Right atrium auricular region (tissue), 2 donors: ENCODE data around the gene S1PR4. TPM values are rescaled to one million over a fixed set of nuclear protein-coding genes. Genes with fewer than 3 reads are reported as not detected.

Experiments
- DNase-seq: peaks from one replicate; pipeline ENCODE4 v3.0.0-alpha.2; 2019; ENCODE audit warnings: low spot score
- H3K27ac ChIP-seq, 2 donors: fragments of 200-600 bp; sonication (generic); 1 replicate in 1 of 2; 2 replicates in 1 of 2; pipeline ENCODE4 v1.5.1; 2016 to 2019
- H3K27me3 ChIP-seq, 2 donors: fragments of 200-600 bp; sonication (generic); one replicate each; pipeline versions ENCODE4 v1.5.1 to v1.6.0; 2017 to 2019
- H3K36me3 ChIP-seq: fragments of 200-600 bp; sonication (generic); one replicate; pipeline ENCODE4 v1.5.1; 2016
- H3K4me1 ChIP-seq, 2 donors: fragments of 200-600 bp; sonication (generic); one replicate each; pipeline versions ENCODE4 v1.5.1 to v1.6.0; 2017 to 2019
- H3K4me3 ChIP-seq, 2 donors: fragments of 200-600 bp; sonication (generic); 1 replicate in 1 of 2; 2 replicates in 1 of 2; pipeline ENCODE4 v1.5.1; 2017 to 2019; ENCODE audit warnings: mild to moderate bottlenecking in 1 of 2, moderate library complexity in 1 of 2
- H3K9me3 ChIP-seq, 2 donors: fragments of 200-600 bp; sonication (generic); one replicate each; pipeline ENCODE4 v1.5.1; 2019
- total RNA-seq, 2 donors: library from RNA; depleted of rRNA; stranded (reverse); fragments of >200 nt; gene quantifications; one replicate each; pipeline ENCODE4 v1.1.0, GENCODE V29; 2016
- TF ChIP-seq, protein P1 (sequence below), 2 donors: fragments of 200-600 bp; sonication (generic); IDR thresholded peaks; one replicate each; pipeline ENCODE4 v1.5.1; 2019; ENCODE audit warnings: antibody characterized with exemption in 2 of 2

S1PR4 gene
- total RNA-seq, 2 donors from 2014 or later, result 0.48 to 0.94 TPM

GRCh38 chr19:3208317-3209207, 30.0 kb downstream of the S1PR4 start:
- Histone ChIP-seq H3K36me3 (peaks cover 33% of the 10 kb centered on the region), H3K4me3 (no peak overlapping the region), H3K27me3 (no peaks in the 10 kb centered on the region), H3K4me1 (no peaks in the 10 kb centered on the region), H3K27ac (no peak overlapping the region), H3K9me3 (no peaks in the 10 kb centered on the region)
- TF ChIP-seq, protein P1, sequence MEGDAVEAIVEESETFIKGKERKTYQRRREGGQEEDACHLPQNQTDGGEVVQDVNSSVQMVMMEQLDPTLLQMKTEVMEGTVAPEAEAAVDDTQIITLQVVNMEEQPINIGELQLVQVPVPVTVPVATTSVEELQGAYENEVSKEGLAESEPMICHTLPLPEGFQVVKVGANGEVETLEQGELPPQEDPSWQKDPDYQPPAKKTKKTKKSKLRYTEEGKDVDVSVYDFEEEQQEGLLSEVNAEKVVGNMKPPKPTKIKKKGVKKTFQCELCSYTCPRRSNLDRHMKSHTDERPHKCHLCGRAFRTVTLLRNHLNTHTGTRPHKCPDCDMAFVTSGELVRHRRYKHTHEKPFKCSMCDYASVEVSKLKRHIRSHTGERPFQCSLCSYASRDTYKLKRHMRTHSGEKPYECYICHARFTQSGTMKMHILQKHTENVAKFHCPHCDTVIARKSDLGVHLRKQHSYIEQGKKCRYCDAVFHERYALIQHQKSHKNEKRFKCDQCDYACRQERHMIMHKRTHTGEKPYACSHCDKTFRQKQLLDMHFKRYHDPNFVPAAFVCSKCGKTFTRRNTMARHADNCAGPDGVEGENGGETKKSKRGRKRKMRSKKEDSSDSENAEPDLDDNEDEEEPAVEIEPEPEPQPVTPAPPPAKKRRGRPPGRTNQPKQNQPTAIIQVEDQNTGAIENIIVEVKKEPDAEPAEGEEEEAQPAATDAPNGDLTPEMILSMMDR (IDR thresholded peaks at IDR 0.05), result no peak
- DNase-seq, result no peak

- TF ChIP-seq, protein P1 (IDR thresholded peaks at IDR 0.05), result peak; percentile 38 to 67
- no peak for DNase-seq
- Histone ChIP-seq H3K4me3 (no peak overlapping the region), H3K4me1 (no peaks in the 10 kb centered on the region), H3K27me3 (no peaks in the 10 kb centered on the region), H3K27ac (no peak overlapping the region), H3K9me3 (no peaks in the 10 kb centered on the region), H3K36me3 (peaks cover 24% of the 10 kb centered on the region)
Measured at GRCh38 chr19:3210347-3211017, 31.9 kb downstream of the S1PR4 start.

GRCh38 chr19:3211191-3211590, 32.6 kb downstream of the S1PR4 start:
- H3K9me3 ChIP-seq, result no peaks in the 10 kb centered on the region
- H3K4me1 ChIP-seq, result no peaks in the 10 kb centered on the region
- H3K36me3 ChIP-seq, result peaks cover 17% of the 10 kb centered on the region
- no peak for DNase-seq
- TF ChIP-seq, protein P1 (IDR thresholded peaks at IDR 0.05), result no peak
- H3K27ac ChIP-seq, result no peak overlapping the region
- no peak overlapping the region for H3K4me3 ChIP-seq
- H3K27me3 ChIP-seq, result no peaks in the 10 kb centered on the region

- H3K36me3 ChIP-seq, result peaks cover under 1% of the 10 kb centered on the region
- H3K4me3 ChIP-seq, result no peak overlapping the region
- H3K9me3 ChIP-seq, result no peaks in the 10 kb centered on the region
- TF ChIP-seq, protein P1 (IDR thresholded peaks at IDR 0.05), result no peak
- H3K4me1 ChIP-seq, result no peaks in the 10 kb centered on the region
- H3K27ac ChIP-seq, result no peak overlapping the region
- no peak for DNase-seq
- H3K27me3 ChIP-seq, result no peaks in the 10 kb centered on the region
Measured at GRCh38 chr19:3213159-3213558, 34.6 kb downstream of the S1PR4 start.

DNA sequence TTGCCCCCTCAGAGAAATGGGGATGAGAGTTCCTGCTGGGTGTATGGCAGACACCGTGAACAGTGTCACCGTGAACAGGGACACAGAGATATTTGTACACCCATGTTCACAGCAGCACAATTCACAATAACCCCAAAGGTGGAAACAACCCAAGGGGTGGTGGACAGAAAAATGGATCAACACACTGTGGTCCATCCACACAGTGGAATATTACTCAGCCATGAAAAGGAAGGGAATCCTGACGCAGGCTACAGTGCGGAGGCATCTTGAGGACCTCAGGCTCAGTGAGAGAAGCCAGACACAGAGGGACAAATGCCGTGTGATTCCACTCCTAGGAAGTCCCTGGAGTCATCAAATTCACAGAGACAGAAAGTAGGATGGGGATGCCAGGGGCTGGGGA, 38.3 kb downstream of the S1PR4 start:
- Histone ChIP-seq H3K9me3 (no peaks in the 10 kb centered on the region), H3K27me3 (no peaks in the 10 kb centered on the region), H3K36me3 (no peaks in the 10 kb centered on the region), H3K4me3 (no peak overlapping the region), H3K27ac (no peak overlapping the region), H3K4me1 (no peaks in the 10 kb centered on the region)
- TF ChIP-seq, protein P1 (IDR thresholded peaks at IDR 0.05), result no peak
- DNase-seq, result no peak
